ENCODE data around the gene DIP2C. TPM values are rescaled to one million over a fixed set of nuclear protein-coding genes. Genes with fewer than 3 reads are reported as not detected.

DIP2C gene
- total RNA-seq, 1 experiment from 2014 or later, result 11.0 TPM

- Mint-ChIP-seq H3K36me3 (ENCODE audit: insufficient read depth, unreplicated experiment) (no peaks in the 10 kb centered on the region), H3K27ac (ENCODE audit: unreplicated experiment) (no peak overlapping the region), H3K9me3 (ENCODE audit: low read depth, unreplicated experiment) (no peaks in the 10 kb centered on the region), H3K4me3 (ENCODE audit: low read depth, unreplicated experiment) (no peak overlapping the region), H3K27me3 (ENCODE audit: unreplicated experiment) (no peaks in the 10 kb centered on the region), H3K4me1 (ENCODE audit: low read depth, unreplicated experiment) (peaks cover 30% of the 10 kb centered on the region)
- TF ChIP-seq CTCF (IDR thresholded peaks at IDR 0.05; ENCODE audit: unreplicated experiment), result no peak
- no peak for DNase-seq
- intact Hi-C loops (cut with micrococcal nuclease; ENCODE audit: unreplicated experiment), result loop anchor here (5.0 to 10.0 kb wide), 2 partner anchors 63 to 95 kb away; no protein-coding TSS in a partner anchor
- CTCF ChIA-PET, result no interaction called here
- BruUV-seq (replicated peaks), result no TSS peak
Measured at GRCh38 chr10:609868-610545, 79.5 kb downstream of the DIP2C start.

GRCh38 chr10:609262-609658 is 80.2 kb downstream of the DIP2C start:
- Mint-ChIP-seq H3K27ac (ENCODE audit: unreplicated experiment) (no peak overlapping the region), H3K4me1 (ENCODE audit: low read depth, unreplicated experiment) (peaks cover 26% of the 10 kb centered on the region), H3K4me3 (ENCODE audit: low read depth, unreplicated experiment) (no peak overlapping the region), H3K27me3 (ENCODE audit: unreplicated experiment) (no peaks in the 10 kb centered on the region), H3K9me3 (ENCODE audit: low read depth, unreplicated experiment) (no peaks in the 10 kb centered on the region), H3K36me3 (ENCODE audit: insufficient read depth, unreplicated experiment) (no peaks in the 10 kb centered on the region)
- CTCF ChIA-PET, result no interaction called here
- intact Hi-C loops (cut with micrococcal nuclease; ENCODE audit: unreplicated experiment), result no loop called here
- TF ChIP-seq CTCF (IDR thresholded peaks at IDR 0.05; ENCODE audit: unreplicated experiment), result no peak
- BruUV-seq (replicated peaks), result no TSS peak
- no peak for DNase-seq

GRCh38 chr10:608331-609261 is 80.9 kb downstream of the DIP2C start:
- H3K36me3 Mint-ChIP-seq (ENCODE audit: insufficient read depth, unreplicated experiment), result no peaks in the 10 kb centered on the region

More at GRCh38 chr10:608331-609261, 80.9 kb downstream of the DIP2C start:
- Mint-ChIP-seq H3K27ac (ENCODE audit: unreplicated experiment) (no peak overlapping the region), H3K27me3 (ENCODE audit: unreplicated experiment) (no peaks in the 10 kb centered on the region), H3K4me3 (ENCODE audit: low read depth, unreplicated experiment) (no peak overlapping the region), H3K4me1 (ENCODE audit: low read depth, unreplicated experiment) (peaks cover 19% of the 10 kb centered on the region), H3K9me3 (ENCODE audit: low read depth, unreplicated experiment) (no peaks in the 10 kb centered on the region)
- DNase-seq, result no peak
- no peak for TF ChIP-seq CTCF (IDR thresholded peaks at IDR 0.05; ENCODE audit: unreplicated experiment)
- CTCF ChIA-PET, result no interaction called here
- intact Hi-C loops (cut with micrococcal nuclease; ENCODE audit: unreplicated experiment), result no loop called here
- no TSS peak for BruUV-seq (replicated peaks)

All from Calu3 (cell line).